ENCODE data around the gene CSGALNACT2. TPM values are rescaled to one million over a fixed set of nuclear protein-coding genes. Genes with fewer than 3 reads are reported as not detected.
A peak's percentile ranks its signal among the peaks of the same experiment; 100 is the strongest.

The CSGALNACT2 gene
- total RNA-seq, 2 experiments from 2014 or later = 15.3 to 15.5 TPM

- no peaks in the 10 kb centered on the region for H3K36me3 Mint-ChIP-seq (ENCODE audit: low read depth)
- TF ChIP-seq, protein P1, sequence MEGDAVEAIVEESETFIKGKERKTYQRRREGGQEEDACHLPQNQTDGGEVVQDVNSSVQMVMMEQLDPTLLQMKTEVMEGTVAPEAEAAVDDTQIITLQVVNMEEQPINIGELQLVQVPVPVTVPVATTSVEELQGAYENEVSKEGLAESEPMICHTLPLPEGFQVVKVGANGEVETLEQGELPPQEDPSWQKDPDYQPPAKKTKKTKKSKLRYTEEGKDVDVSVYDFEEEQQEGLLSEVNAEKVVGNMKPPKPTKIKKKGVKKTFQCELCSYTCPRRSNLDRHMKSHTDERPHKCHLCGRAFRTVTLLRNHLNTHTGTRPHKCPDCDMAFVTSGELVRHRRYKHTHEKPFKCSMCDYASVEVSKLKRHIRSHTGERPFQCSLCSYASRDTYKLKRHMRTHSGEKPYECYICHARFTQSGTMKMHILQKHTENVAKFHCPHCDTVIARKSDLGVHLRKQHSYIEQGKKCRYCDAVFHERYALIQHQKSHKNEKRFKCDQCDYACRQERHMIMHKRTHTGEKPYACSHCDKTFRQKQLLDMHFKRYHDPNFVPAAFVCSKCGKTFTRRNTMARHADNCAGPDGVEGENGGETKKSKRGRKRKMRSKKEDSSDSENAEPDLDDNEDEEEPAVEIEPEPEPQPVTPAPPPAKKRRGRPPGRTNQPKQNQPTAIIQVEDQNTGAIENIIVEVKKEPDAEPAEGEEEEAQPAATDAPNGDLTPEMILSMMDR (IDR thresholded peaks at IDR 0.05) = no peak
- ChIA-PET CTCF (no interaction called here), POLR2A (no interaction called here)
- H3K4me1 Mint-ChIP-seq (ENCODE audit: low read depth) = peaks cover 6% of the 10 kb centered on the region
- H3K27me3 Mint-ChIP-seq = no peaks in the 10 kb centered on the region
- ATAC-seq = no peak
- no peak overlapping the region for H3K4me3 Mint-ChIP-seq
- H3K9me3 Mint-ChIP-seq = no peaks in the 10 kb centered on the region
- no peak overlapping the region for H3K27ac Mint-ChIP-seq
- DNase-seq = no peak
- intact Hi-C loops (cut with micrococcal nuclease) = loop anchor here (10.0 kb wide), 1 partner anchor 256 kb away; no protein-coding TSS in a partner anchor
Measured at GRCh38 chr10:43209074-43209455, 70.8 kb downstream of the CSGALNACT2 start.

GRCh38 chr10:43209651-43210141 is 71.5 kb downstream of the CSGALNACT2 start:
- H3K27me3 Mint-ChIP-seq = no peaks in the 10 kb centered on the region
- intact Hi-C loops (cut with micrococcal nuclease) = loop anchor here (10.0 kb wide), 1 partner anchor 255 kb away; no protein-coding TSS in a partner anchor
- no peak overlapping the region for H3K4me3 Mint-ChIP-seq
- ChIA-PET CTCF (interaction anchor here (1.3 to 1.4 kb wide), 2 partner anchors 36 to 56 kb away, joined by 3 read pairs; no protein-coding TSS in a partner anchor), POLR2A (interaction anchor here (0.6 kb wide), 1 partner anchor 38 kb away, joined by 3 read pairs; no protein-coding TSS in a partner anchor)
- H3K27ac Mint-ChIP-seq = no peak overlapping the region
- no peak for ATAC-seq
- DNase-seq = no peak
- TF ChIP-seq, protein P1 (IDR thresholded peaks at IDR 0.05) = no peak
- H3K36me3 Mint-ChIP-seq (ENCODE audit: low read depth) = no peaks in the 10 kb centered on the region
- H3K4me1 Mint-ChIP-seq (ENCODE audit: low read depth) = peaks cover 6% of the 10 kb centered on the region
- H3K9me3 Mint-ChIP-seq = no peaks in the 10 kb centered on the region

- intact Hi-C loops (cut with micrococcal nuclease) = no loop called here
- no peak for DNase-seq
Measured at GRCh38 chr10:43210556-43210955, 72.3 kb downstream of the CSGALNACT2 start.

GRCh38 chr10:43211030-43211429 is 72.8 kb downstream of the CSGALNACT2 start:
- Mint-ChIP-seq H3K27ac (no peak overlapping the region), H3K36me3 (ENCODE audit: low read depth) (no peaks in the 10 kb centered on the region), H3K9me3 (no peaks in the 10 kb centered on the region), H3K4me1 (ENCODE audit: low read depth) (peaks cover 4% of the 10 kb centered on the region), H3K4me3 (no peak overlapping the region), H3K27me3 (no peaks in the 10 kb centered on the region)
- POLR2A ChIA-PET = no interaction called here
- intact Hi-C loops (cut with micrococcal nuclease) = no loop called here
- ATAC-seq = peak; percentile 45
- CTCF ChIA-PET = no interaction called here
- DNase-seq = no peak
- TF ChIP-seq, protein P1 (IDR thresholded peaks at IDR 0.05) = no peak

More at GRCh38 chr10:43210556-43210955, 72.3 kb downstream of the CSGALNACT2 start:
- Mint-ChIP-seq H3K4me3 (no peak overlapping the region), H3K9me3 (no peaks in the 10 kb centered on the region), H3K27ac (no peak overlapping the region), H3K36me3 (ENCODE audit: low read depth) (no peaks in the 10 kb centered on the region), H3K27me3 (no peaks in the 10 kb centered on the region), H3K4me1 (ENCODE audit: low read depth) (peaks cover 4% of the 10 kb centered on the region)
- ATAC-seq = no peak
- POLR2A ChIA-PET = no interaction called here
- TF ChIP-seq, protein P1 (IDR thresholded peaks at IDR 0.05) = no peak
- CTCF ChIA-PET = interaction anchor here (1.3 to 1.4 kb wide), 2 partner anchors 36 to 55 kb away, joined by 3 read pairs; no protein-coding TSS in a partner anchor

DNA sequence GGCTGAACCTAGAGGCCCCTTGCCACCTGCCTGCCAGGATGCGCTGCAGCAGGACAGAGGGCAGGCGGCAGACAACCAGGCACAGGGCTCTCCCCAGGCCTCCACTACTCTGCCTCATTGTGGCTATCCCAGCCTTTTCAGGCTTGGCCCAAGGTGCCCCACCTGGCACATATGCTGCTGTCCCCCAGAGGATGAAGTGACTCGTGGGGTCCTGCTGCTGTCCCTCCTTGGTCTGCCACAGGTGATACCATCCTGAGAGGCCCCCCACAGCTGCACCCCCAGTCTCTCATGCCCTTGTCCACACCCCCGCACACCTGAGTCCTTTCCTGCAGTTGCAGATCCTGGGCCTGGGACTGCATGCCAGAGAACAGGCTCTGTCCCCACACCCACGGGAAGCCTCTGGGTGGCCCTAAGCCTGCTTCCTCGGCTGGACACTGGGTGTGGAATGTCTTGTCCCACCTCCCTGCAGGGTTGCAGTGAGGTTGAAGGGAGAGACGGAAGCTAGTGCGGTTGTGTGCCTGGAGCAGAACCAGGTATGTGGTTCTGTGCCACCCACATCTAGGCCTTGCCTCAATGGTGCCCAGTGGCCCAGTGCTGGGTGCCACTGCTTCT is 73.3 kb downstream of the CSGALNACT2 start:
- peaks cover 4% of the 10 kb centered on the region for H3K4me1 Mint-ChIP-seq (ENCODE audit: low read depth)
- H3K36me3 Mint-ChIP-seq (ENCODE audit: low read depth) = no peaks in the 10 kb centered on the region
- TF ChIP-seq, protein P1 (IDR thresholded peaks at IDR 0.05) = no peak
- H3K9me3 Mint-ChIP-seq = no peaks in the 10 kb centered on the region
- no peak overlapping the region for H3K4me3 Mint-ChIP-seq
- DNase-seq = no peak
- no peaks in the 10 kb centered on the region for H3K27me3 Mint-ChIP-seq
- POLR2A ChIA-PET = no interaction called here
- H3K27ac Mint-ChIP-seq = no peak overlapping the region
- CTCF ChIA-PET = no interaction called here
- ATAC-seq = no peak
- intact Hi-C loops (cut with micrococcal nuclease) = no loop called here

Measured in activated CD8-positive, alpha-beta T cell treated with anti-CD3 and anti-CD28 coated beads for 36 hours (primary cell).